Measurements from ENCODE around the gene PLEKHM1. TPM values are rescaled to one million over a fixed set of nuclear protein-coding genes. Genes with fewer than 3 reads are reported as not detected.

The PLEKHM1 gene
- total RNA-seq, 1 donor from 2014 or later: 13.9 TPM

GRCh38 chr17:45405250-45406086, 85.1 kb downstream of the PLEKHM1 start:
- DNase-seq (ENCODE audit: low spot score in 2 of 2) (no peak), FAIRE-seq (no peak)

GRCh38 chr17:45404870-45405249, 85.7 kb downstream of the PLEKHM1 start:
- DNase-seq (ENCODE audit: low spot score in 2 of 2): no peak
- FAIRE-seq: no peak

- FAIRE-seq (no peak), DNase-seq (ENCODE audit: low spot score in 2 of 2) (no peak)
Measured at GRCh38 chr17:45403906-45404490, 86.5 kb downstream of the PLEKHM1 start.

GRCh38 chr17:45402916-45403315, 87.6 kb downstream of the PLEKHM1 start:
- DNase-seq (ENCODE audit: low spot score in 2 of 2) (no peak), FAIRE-seq (no peak)

- DNase-seq (ENCODE audit: low spot score in 2 of 2): no peak
- no peak for FAIRE-seq
Measured at GRCh38 chr17:45398800-45399199, 91.7 kb downstream of the PLEKHM1 start.

- no peak for FAIRE-seq
Measured at GRCh38 chr17:45397796-45398195, 92.7 kb downstream of the PLEKHM1 start.

GRCh38 chr17:45396496-45397205, 93.9 kb downstream of the PLEKHM1 start:
- DNase-seq (ENCODE audit: low spot score in 2 of 2): peak in 1 of 2 donors; percentile 17
- FAIRE-seq: no peak

More at GRCh38 chr17:45397796-45398195, 92.7 kb downstream of the PLEKHM1 start:
- no peak for DNase-seq (ENCODE audit: low spot score in 2 of 2)

GRCh38 chr17:45395569-45396415, 94.7 kb downstream of the PLEKHM1 start:
- DNase-seq (ENCODE audit: low spot score in 2 of 2) (no peak), FAIRE-seq (no peak)

GRCh38 chr17:45394913-45395568, 95.5 kb downstream of the PLEKHM1 start:
- DNase-seq (ENCODE audit: low spot score in 2 of 2): peak; percentile 78 to 87
- FAIRE-seq: no peak

- DNase-seq (ENCODE audit: low spot score in 2 of 2) (no peak), FAIRE-seq (no peak)
Measured at GRCh38 chr17:45394564-45394912, 96.0 kb downstream of the PLEKHM1 start.

GRCh38 chr17:45394091-45394490, 96.4 kb downstream of the PLEKHM1 start:
- DNase-seq (ENCODE audit: low spot score in 2 of 2): no peak
- no peak for FAIRE-seq

GRCh38 chr17:45393411-45393810, 97.1 kb downstream of the PLEKHM1 start:
- FAIRE-seq (no peak), DNase-seq (ENCODE audit: low spot score in 2 of 2) (no peak)

- FAIRE-seq (no peak), DNase-seq (ENCODE audit: low spot score in 2 of 2) (no peak)
Measured at GRCh38 chr17:45391918-45392317, 98.6 kb downstream of the PLEKHM1 start.

GRCh38 chr17:45391291-45391690, 99.2 kb downstream of the PLEKHM1 start:
- DNase-seq (ENCODE audit: low spot score in 2 of 2) (no peak), FAIRE-seq (no peak)

GRCh38 chr17:45389354-45389753, 101.2 kb downstream of the PLEKHM1 start:
- no peak for FAIRE-seq
- DNase-seq (ENCODE audit: low spot score in 2 of 2): no peak

GRCh38 chr17:45388604-45389325, 101.8 kb downstream of the PLEKHM1 start:
- DNase-seq (ENCODE audit: low spot score in 2 of 2): no peak
- FAIRE-seq: no peak

- DNase-seq (ENCODE audit: low spot score in 2 of 2): no peak
- no peak for FAIRE-seq
Measured at GRCh38 chr17:45387739-45388138, 102.8 kb downstream of the PLEKHM1 start.

- no peak for DNase-seq (ENCODE audit: low spot score in 2 of 2)
- FAIRE-seq: no peak
Measured at GRCh38 chr17:45386178-45386577, 104.3 kb downstream of the PLEKHM1 start.
